H1 (cell line): ENCODE data around the gene MDC1. TPM values are rescaled to one million over a fixed set of nuclear protein-coding genes. Genes with fewer than 3 reads are reported as not detected.

Source experiments
- KDM5A ChIP-seq: fragments of 200-600 bp; IDR thresholded peaks from 2 replicates; pipeline ENCODE4 v1.7.1; 2012; ENCODE audit warnings: mild to moderate bottlenecking, low read length, inconsistent platforms, mixed read lengths
- RBBP5 ChIP-seq: IDR thresholded peaks from 2 replicates; pipeline ENCODE4 v1.7.1; 2012; ENCODE audit warnings: low read depth, mild to moderate bottlenecking, inconsistent platforms, low read length, moderate library complexity, borderline replicate concordance
- polyA plus RNA-seq, 7 experiments: library from polyadenylated mRNA; depleted of rRNA in 3 of 7; stranded (reverse) in 5 of 7; unstranded in 2 of 7; fragments of >200 nt in 5 of 7; fragments of 200-250 nt in 2 of 7; gene quantifications; 1 replicate in 5 of 7; 2 replicates in 1 of 7; 4 replicates in 1 of 7; pipeline versions ENCODE4 v1.2.1 to v1.2.3, GENCODE V29; 2011 to 2013; ENCODE audit warnings: missing spikeins in 2 of 7, mixed read lengths in 2 of 7
- total RNA-seq: library from RNA; stranded (reverse); fragmentation: NEBNext Ultra II Directional; extraction: Animal tissue kit (Norgen Biotek cat#: 25700); gene quantifications from 2 replicates; pipeline ENCODE4 v1.2.1, GENCODE V29; 2021

MDC1 gene
- total and polyA plus RNA-seq, 2 of the 8 experiments (the other 6 are each of a cell fraction or from before 2014, with no cell fraction given): 29.9 to 81.1 TPM

DNA sequence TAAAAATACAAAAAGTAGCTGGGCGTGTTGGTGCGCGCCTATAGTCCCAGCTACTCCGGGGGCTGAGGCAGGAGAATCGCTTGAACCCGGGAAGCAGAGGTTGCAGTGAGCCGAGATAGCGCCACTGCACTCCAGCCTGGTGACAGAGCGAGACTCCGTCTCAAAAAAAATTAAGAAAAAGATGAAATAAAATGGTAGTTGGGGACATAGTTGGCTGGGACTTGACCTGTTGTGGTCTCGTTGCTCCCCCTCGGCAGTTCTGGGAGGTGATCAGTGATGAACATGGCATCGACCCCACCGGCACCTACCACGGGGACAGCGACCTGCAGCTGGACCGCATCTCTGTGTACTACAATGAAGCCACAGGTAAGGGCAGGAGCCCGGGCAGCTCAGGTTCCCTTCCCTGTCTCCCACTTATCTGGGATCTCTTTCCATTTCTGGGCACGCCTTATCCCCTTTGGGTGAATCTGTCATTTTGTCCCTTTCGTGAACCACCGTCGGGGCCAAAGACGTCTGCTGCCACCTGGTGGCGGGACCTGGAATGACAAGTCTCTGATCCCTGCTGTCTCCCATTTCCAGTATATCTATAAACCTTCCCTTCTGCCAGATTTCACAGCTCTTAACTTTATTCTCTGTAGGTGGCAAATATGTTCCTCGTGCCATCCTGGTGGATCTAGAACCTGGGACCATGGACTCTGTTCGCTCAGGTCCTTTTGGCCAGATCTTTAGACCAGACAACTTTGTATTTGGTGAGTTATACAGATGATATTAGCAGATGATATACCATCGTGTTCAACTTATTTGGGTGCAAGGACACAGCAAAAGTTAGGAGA, 5.4 kb upstream of the MDC1 start (continued):
- TF ChIP-seq KDM5A (0 out of 2 replicates have a peak, but pooled peaks have one; percentile 31), RBBP5 (no peak)
